Heart right ventricle (tissue), 16 donors: ENCODE data around the gene CCDC124. TPM values are rescaled to one million over a fixed set of nuclear protein-coding genes. Genes with fewer than 3 reads are reported as not detected.

Source experiments
- ATAC-seq, 8 donors: fragments of 200-7000 bp; cut with Tn5 transposase; one replicate each; pipeline ENCODE4 v1.9.1; 2020; ENCODE audit warnings: mild to moderate bottlenecking in 8 of 8, moderate library complexity in 8 of 8, moderate number of reproducible peaks in 1 of 8
- DNase-seq, 2 donors: peaks; one replicate each; pipeline ENCODE4 v3.0.0-alpha.2; 2020
- H3K27ac ChIP-seq, 10 donors: fragments of 200-600 bp; sonication (generic) in 2 of 10; one replicate each; pipeline versions ENCODE4 v1.5.0 to v1.8.0; 2020 to 2022; ENCODE audit warnings: mild to moderate bottlenecking in 3 of 10
- H3K27me3 ChIP-seq, 7 donors: fragments of 200-600 bp; one replicate each; pipeline ENCODE4 v1.8.0; 2021 to 2022; ENCODE audit warnings: mild to moderate bottlenecking in 2 of 7
- H3K36me3 ChIP-seq, 9 donors: fragments of 200-600 bp; sonication (generic) in 1 of 9; one replicate each; pipeline versions ENCODE4 v1.5.0 to v1.8.0; 2020 to 2022; ENCODE audit warnings: mild to moderate bottlenecking in 2 of 9
- H3K4me1 ChIP-seq, 9 donors: fragments of 200-600 bp; sonication (generic) in 1 of 9; one replicate each; pipeline versions ENCODE4 v1.5.0 to v1.8.0; 2020 to 2022; ENCODE audit warnings: mild to moderate bottlenecking in 4 of 9
- H3K4me3 ChIP-seq, 10 donors: fragments of 200-600 bp; sonication (generic) in 2 of 10; one replicate each; pipeline versions ENCODE4 v1.5.0 to v1.8.0; 2020 to 2022; ENCODE audit warnings: mild to moderate bottlenecking in 7 of 10, moderate library complexity in 2 of 10
- H3K9me3 ChIP-seq, 11 donors: fragments of 200-600 bp in 10 of 11; sonication (generic) in 2 of 11; one replicate each; pipeline versions ENCODE4 v1.5.0 to v1.8.0; 2013 to 2022; ENCODE audit warnings: mild to moderate bottlenecking in 2 of 11, control low read depth in 1 of 11, moderate library complexity in 1 of 11
- WGBS, 2 donors: extraction: QIAGEN DNeasy Blood & Tissue Kit; methylation state at CpG; one replicate each; pipeline ENCODE4 v1.1.7; 2013; ENCODE audit warnings: inconsistent platforms in 1 of 2; 5-methylcytosine and 5-hydroxymethylcytosine counted together
- intact Hi-C, 10 donors: fragments of 100-400 bp; cut with DNase I; formaldehyde crosslinking; loops; one replicate each; pipeline versions ENCODE4 v1.11.1 to v1.14.2; 2022
- polyA plus RNA-seq, 2 donors: library from polyadenylated mRNA; stranded (reverse); fragments of 200-250 nt; gene quantifications; one replicate each; pipeline ENCODE4 v1.2.3, GENCODE V29; 2013
- total RNA-seq, 10 donors: library from RNA; stranded (reverse); fragmentation: NEBNext Ultra II Directional in 3 of 10; extraction: Animal tissue kit (Norgen Biotek cat#: 25700) in 3 of 10; gene quantifications; one replicate each; pipeline versions ENCODE4 v1.2.1 to v1.2.4, GENCODE V29; 2021 to 2023
- TF ChIP-seq, protein P1 (sequence below), 9 donors: fragments of 200-600 bp; sonication (generic) in 2 of 9; IDR thresholded peaks; one replicate each; pipeline versions ENCODE4 v1.5.0 to v1.8.0; 2021 to 2022; ENCODE audit warnings: antibody characterized with exemption in 9 of 9, mild to moderate bottlenecking in 5 of 9, moderate library complexity in 1 of 9
- donor health status: Arrhythmogenic right ventricular cardiomyopathy.
- donor health status: ischemic (EF 13 %, LVEDD 7.1; RV severe dilation, severe dysfunction).
- donor health status: healthy with polysubstance abuse.
- donor health status: DM: no; HTN: yes; CAD: no.
- donor health status: DM: no; HTN: no; CAD: no.
- donor health status: ischemic (EF 25% LVEDD 6.9; RV normal size, moderate dysfunction).
- donor health status: ischemic (EF 25% LVEDD 5.7; RV mildly dilated, moderate dysfunction).
- donor health status: healthy.
- donor health status: DM: yes; HTN: yes; CAD: no.
- donor health status: Ischemic cardiomyopathy.
- donor health status: ischemic (EF 35%, LVEDD 5.7; RV mildly dilated, moderate dysfunction).
- donor health status: nonischemic (EF 11% LVEDD 7.7; RV severe dilation, severe dysfunction).
- donor health status: DM: yes; HTN: yes; CAD: no.
- donor health status: PGD.
- donor health status: ischemic (EF 29% LVEDD 5.4; RV normal size, mild dysfunction).
- donor health status: nonischemic (EF 23%, LVEDD 6.1; RV moderate dilation, normal function).

CCDC124 gene
- total and polyA plus RNA-seq, 12 donors, result 52.0 to 240 (median 66.2) TPM

DNA sequence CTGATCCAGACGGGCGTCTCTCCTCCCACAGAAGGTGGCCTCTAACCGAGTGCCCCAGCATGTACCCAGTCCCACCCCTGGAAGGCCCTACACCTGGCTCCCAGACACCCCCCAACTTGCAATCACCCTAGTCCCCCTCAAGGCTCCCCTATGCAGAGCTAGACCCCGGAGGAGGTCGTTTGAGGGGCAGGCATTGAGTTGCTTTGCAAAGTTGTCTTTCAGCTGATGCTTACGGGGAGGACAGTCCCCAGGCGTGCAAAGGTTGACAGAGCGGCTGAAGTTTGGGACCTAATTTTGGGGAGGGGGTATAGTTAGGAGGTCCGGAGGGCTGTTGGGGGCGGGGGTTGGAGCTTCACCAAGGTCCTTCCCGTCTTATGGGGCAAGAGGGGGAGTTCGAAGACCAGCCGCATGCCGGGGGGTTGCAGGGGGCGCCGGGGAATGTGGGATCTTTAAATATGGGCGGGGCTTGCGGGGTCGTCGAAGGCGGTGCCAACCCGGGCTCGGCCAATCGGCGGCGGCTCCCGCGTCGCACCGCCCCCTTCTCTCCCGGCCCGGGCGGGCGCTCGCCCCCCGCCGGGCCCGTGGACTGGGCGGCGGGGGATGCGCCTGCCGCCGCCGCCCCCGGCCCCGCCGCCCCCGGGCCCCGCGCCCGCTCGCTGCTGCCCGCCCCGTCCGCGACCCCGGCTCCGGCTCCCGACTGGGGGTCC lies 33.9 kb downstream of the CCDC124 start, which contains the start of gene KCNN1:
TSS of gene KCNN1 (plus strand) at position 558 of the 707 bp plus-strand sequence. CDS start 6,782 bp downstream, outside the sequence.
- 5 to 9% methylated on average over 24 to 58 of the region's 59 CpGs for WGBS, 2 donors
- DNase-seq (no peak), ATAC-seq (peak in 2 of 8 donors; percentile 25 to 31)
- H3K27me3 ChIP-seq, result peaks cover 0 to 90% (median 73%) of the 10 kb centered on the region in 7 donors
- TF ChIP-seq, protein P1, sequence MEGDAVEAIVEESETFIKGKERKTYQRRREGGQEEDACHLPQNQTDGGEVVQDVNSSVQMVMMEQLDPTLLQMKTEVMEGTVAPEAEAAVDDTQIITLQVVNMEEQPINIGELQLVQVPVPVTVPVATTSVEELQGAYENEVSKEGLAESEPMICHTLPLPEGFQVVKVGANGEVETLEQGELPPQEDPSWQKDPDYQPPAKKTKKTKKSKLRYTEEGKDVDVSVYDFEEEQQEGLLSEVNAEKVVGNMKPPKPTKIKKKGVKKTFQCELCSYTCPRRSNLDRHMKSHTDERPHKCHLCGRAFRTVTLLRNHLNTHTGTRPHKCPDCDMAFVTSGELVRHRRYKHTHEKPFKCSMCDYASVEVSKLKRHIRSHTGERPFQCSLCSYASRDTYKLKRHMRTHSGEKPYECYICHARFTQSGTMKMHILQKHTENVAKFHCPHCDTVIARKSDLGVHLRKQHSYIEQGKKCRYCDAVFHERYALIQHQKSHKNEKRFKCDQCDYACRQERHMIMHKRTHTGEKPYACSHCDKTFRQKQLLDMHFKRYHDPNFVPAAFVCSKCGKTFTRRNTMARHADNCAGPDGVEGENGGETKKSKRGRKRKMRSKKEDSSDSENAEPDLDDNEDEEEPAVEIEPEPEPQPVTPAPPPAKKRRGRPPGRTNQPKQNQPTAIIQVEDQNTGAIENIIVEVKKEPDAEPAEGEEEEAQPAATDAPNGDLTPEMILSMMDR (IDR thresholded peaks at IDR 0.05), result no peak
- H3K36me3 ChIP-seq, result no peaks in the 10 kb centered on the region
- no peak within 1 kb of the TSS for H3K27ac ChIP-seq
- peaks cover 0 to 5% (median 0%) of the 10 kb centered on the region in 9 donors for H3K4me1 ChIP-seq
- no peaks in the 10 kb centered on the region for H3K9me3 ChIP-seq
- peak within 1 kb of the TSS in 2 of 10 donors; percentile 10 to 28 for H3K4me3 ChIP-seq
- intact Hi-C loops, result no loop called here

- TF ChIP-seq, protein P1 (IDR thresholded peaks at IDR 0.05), result no peak
- Histone ChIP-seq H3K27me3 (peaks cover 0 to 82% (median 66%) of the 10 kb centered on the region in 7 donors), H3K4me1 (peaks cover 0 to 5% (median 0%) of the 10 kb centered on the region in 9 donors), H3K9me3 (no peaks in the 10 kb centered on the region), H3K36me3 (no peaks in the 10 kb centered on the region), H3K27ac (no peak overlapping the region), H3K4me3 (peak overlapping the region in 2 of 10 donors; percentile 10 to 28)
- no peak for DNase-seq
- WGBS, 2 donors, result 7% methylated on average over 33 to 35 of the region's 35 CpGs
- intact Hi-C loops, result no loop called here
- ATAC-seq, result no peak
These were observed 34.6 kb downstream of the CCDC124 start for GRCh38 chr19:17967257-17968051.

GRCh38 chr19:17968362-17968761 lies 35.5 kb downstream of the CCDC124 start:
- TF ChIP-seq, protein P1 (IDR thresholded peaks at IDR 0.05), result no peak
- peaks cover 0 to 73% (median 57%) of the 10 kb centered on the region in 7 donors for H3K27me3 ChIP-seq
- intact Hi-C loops, result no loop called here
- H3K4me1 ChIP-seq, result peaks cover 0 to 5% (median 0%) of the 10 kb centered on the region in 9 donors
- H3K9me3 ChIP-seq, result no peaks in the 10 kb centered on the region
- no peak overlapping the region for H3K4me3 ChIP-seq
- no peaks in the 10 kb centered on the region for H3K36me3 ChIP-seq
- H3K27ac ChIP-seq, result no peak overlapping the region
- 75 to 79% methylated on average over 4 of the region's 4 CpGs for WGBS, 2 donors
- DNase-seq (no peak), ATAC-seq (no peak)

DNA sequence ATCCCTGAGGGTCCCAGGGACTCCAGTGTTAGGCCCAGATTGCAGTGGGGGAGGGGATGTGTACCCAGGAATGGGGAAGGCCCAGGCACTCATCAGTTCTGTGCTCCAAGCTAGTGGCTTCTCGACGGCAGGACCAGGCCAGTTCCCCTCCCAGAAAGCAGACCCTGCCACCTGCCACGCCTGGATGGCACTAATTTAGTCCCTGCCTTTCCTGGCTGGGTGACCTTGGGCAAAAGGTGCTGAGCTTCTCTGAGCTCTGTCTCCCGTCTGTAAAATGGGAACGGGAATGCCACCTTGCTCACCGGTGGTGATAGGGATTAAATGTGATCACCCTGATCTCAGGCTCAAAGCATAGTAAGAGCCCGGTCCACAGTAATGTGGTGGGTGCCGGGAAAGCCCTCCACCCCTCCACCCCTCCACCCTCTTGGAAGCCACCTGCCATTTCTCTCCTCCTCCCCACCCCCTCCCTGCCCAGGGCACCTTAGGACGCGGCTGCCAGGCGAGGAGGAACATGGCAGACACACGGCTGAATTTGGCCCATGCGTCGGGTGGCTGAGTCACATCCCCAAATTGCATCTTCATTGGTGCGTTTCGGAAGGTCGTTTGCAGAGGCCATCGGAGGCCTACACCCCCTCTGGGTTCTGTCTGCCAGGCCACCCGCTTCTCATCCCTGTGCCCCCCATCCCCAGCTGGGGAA lies 36.4 kb downstream of the CCDC124 start:
- TF ChIP-seq, protein P1 (IDR thresholded peaks at IDR 0.05), result no peak

More for the DNA sequence above, 36.4 kb downstream of the CCDC124 start:
- H3K4me3 ChIP-seq, result no peak overlapping the region
- 84 to 87% methylated on average over 19 of the region's 19 CpGs for WGBS, 2 donors
- H3K36me3 ChIP-seq, result no peaks in the 10 kb centered on the region
- intact Hi-C loops, result no loop called here
- H3K4me1 ChIP-seq, result peaks cover 0 to 5% (median 0%) of the 10 kb centered on the region in 9 donors
- ATAC-seq, result no peak
- H3K27ac ChIP-seq, result no peak overlapping the region
- H3K9me3 ChIP-seq, result no peaks in the 10 kb centered on the region
- DNase-seq, result no peak
- peaks cover 0 to 67% (median 50%) of the 10 kb centered on the region in 7 donors for H3K27me3 ChIP-seq
